Caco-2 (cell line): ENCODE measurements around the gene SPATA18. TPM values are rescaled to one million over a fixed set of nuclear protein-coding genes. Genes with fewer than 3 reads are reported as not detected.

Experiments used
- BruUV-seq: library from RNA; stranded (reverse); fragments of 400-500 nt; replicated peaks from 2 replicates; lab custom pipeline; 2021; lab: Mats Ljungman, UMichigan
- CTCF ChIA-PET: fragments of 300-600 bp; sonication (Branson Sonifier 250); formaldehyde crosslinking; loops from one replicate; lab custom pipeline; 2022; ENCODE audit warnings: antibody characterized with exemption; lab: Charles Lee
- POLR2A ChIA-PET: fragments of 300-600 bp; sonication (Branson Sonifier 250); formaldehyde crosslinking; loops from one replicate; lab custom pipeline; 2022; ENCODE audit warnings: antibody characterized with exemption; lab: Charles Lee
- DNase-seq, 2 experiments: peaks; one replicate each; pipeline versions ENCODE4 v3.0.0 to v3.0.0-alpha.2; 2020 to 2022
- H3K27me3 ChIP-seq: replicated peaks from 2 replicates; pipeline ENCODE4 v1.6.0; 2011; ENCODE audit warnings: low read length; ENCODE audit not compliant: control insufficient read depth, insufficient read depth
- H3K36me3 ChIP-seq: 2 replicates; pipeline ENCODE4 v1.5.1; 2011; ENCODE audit warnings: low read length; ENCODE audit not compliant: control insufficient read depth, insufficient read depth
- H3K4me1 ChIP-seq: fragments of 250-450 bp; sonication (Bioruptor Pico); 2 replicates; pipeline ENCODE4 v1.5.1; 2020; ENCODE audit warnings: mild to moderate bottlenecking
- H3K4me3 ChIP-seq: 2 replicates; pipeline ENCODE4 v1.5.1; 2011; ENCODE audit warnings: low read depth, mild to moderate bottlenecking, control low read depth, low read length
- H3K9me3 ChIP-seq: fragments of 250-450 bp; sonication (Bioruptor Pico); 2 replicates; pipeline ENCODE4 v1.5.1; 2020; ENCODE audit warnings: mild to moderate bottlenecking, moderate library complexity
- H3K27ac Mint-ChIP-seq: one replicate; pipeline ENCODE4 v1.8.0; 2022; ENCODE audit warnings: mixed read lengths; ENCODE audit not compliant: unreplicated experiment
- H3K27me3 Mint-ChIP-seq: one replicate; pipeline ENCODE4 v1.8.0; 2022; ENCODE audit warnings: mixed read lengths; ENCODE audit not compliant: insufficient read depth, unreplicated experiment
- H3K36me3 Mint-ChIP-seq: one replicate; pipeline ENCODE4 v1.8.0; 2022; ENCODE audit warnings: mild to moderate bottlenecking, mixed read lengths; ENCODE audit not compliant: insufficient read depth, unreplicated experiment
- H3K4me1 Mint-ChIP-seq: one replicate; pipeline ENCODE4 v1.8.0; 2022; ENCODE audit warnings: low read depth, mixed read lengths; ENCODE audit not compliant: unreplicated experiment
- H3K4me3 Mint-ChIP-seq: one replicate; pipeline ENCODE4 v1.8.0; 2022; ENCODE audit warnings: mild to moderate bottlenecking, moderate library complexity, mixed read lengths; ENCODE audit not compliant: unreplicated experiment
- H3K9me3 Mint-ChIP-seq: one replicate; pipeline ENCODE4 v1.8.0; 2022; ENCODE audit warnings: mixed read lengths; ENCODE audit not compliant: unreplicated experiment
- intact Hi-C: fragments of 100-400 bp; cut with micrococcal nuclease; formaldehyde crosslinking; loops from one replicate; pipeline ENCODE4 v1.10.0; 2022; ENCODE audit not compliant: unreplicated experiment
- total RNA-seq: library from RNA; stranded (reverse); gene quantifications from 2 replicates; pipeline ENCODE4 v1.2.3, GENCODE V29; 2022
- TF ChIP-seq, protein P1 (sequence below), 2 experiments: fragments of 200-600 bp in 1 of 2; IDR thresholded peaks; 1 replicate in 1 of 2; 2 replicates in 1 of 2; pipeline versions ENCODE4 v1.5.1 to v1.8.0; 2011 to 2022; ENCODE audit warnings: antibody characterized with exemption in 1 of 2, control low read depth in 1 of 2, inconsistent platforms in 1 of 2, low read depth in 1 of 2, low read length in 1 of 2, mild to moderate bottlenecking in 1 of 2, moderate library complexity in 1 of 2; ENCODE audit not compliant: insufficient read depth in 1 of 2, severe bottlenecking in 1 of 2, unreplicated experiment in 1 of 2

Gene SPATA18
- total RNA-seq, 1 experiment from 2014 or later: not detected

DNA sequence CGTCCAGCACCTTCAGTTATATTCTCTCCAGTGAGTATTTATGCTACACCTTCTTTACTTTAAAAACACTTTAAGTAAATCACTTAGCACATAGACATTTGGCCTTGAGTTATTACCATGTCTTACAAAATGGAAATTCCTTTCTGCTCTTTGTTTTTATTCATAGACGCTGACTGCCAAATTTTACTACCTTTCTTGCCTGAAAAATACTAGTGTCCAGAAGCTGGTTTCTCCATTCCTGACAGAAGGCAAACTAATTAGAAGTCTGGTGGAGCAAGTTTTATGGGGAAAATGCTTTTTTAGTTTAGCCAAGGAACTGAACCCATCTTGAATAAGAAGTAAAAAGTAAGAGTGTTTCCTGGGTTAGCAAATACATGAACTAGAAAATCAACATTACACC, 65.5 kb downstream of the SPATA18 start:
- peaks cover 10% of the 10 kb centered on the region for H3K27me3 Mint-ChIP-seq
- CTCF ChIA-PET: no interaction called here

DNA sequence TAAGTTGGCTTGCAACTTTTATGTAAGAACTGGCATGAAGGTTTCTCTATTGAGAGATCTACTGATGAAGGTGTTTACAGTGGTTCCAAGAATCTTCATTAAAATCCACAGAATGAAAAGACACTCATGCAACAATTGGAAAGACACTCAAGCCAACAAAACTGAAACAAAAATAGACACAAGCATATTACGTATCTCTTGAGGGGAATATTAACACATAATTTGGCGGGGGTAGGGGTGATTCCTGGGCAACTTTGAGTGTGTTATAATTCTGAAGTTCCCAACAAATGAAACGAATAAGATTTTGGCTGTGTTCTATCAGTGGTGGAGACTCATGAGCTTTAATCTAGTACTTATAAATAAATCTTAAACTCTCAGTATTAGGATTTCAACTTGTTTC, 75.1 kb downstream of the SPATA18 start:
- Histone ChIP-seq H3K27me3 (no peaks in the 10 kb centered on the region), H3K4me3 (no peak overlapping the region), H3K36me3 (no peaks in the 10 kb centered on the region), H3K4me1 (no peaks in the 10 kb centered on the region), H3K9me3 (no peaks in the 10 kb centered on the region)
- intact Hi-C loops: no loop called here
- Mint-ChIP-seq H3K27ac (no peak overlapping the region), H3K27me3 (peaks cover 7% of the 10 kb centered on the region), H3K36me3 (no peaks in the 10 kb centered on the region), H3K4me1 (no peaks in the 10 kb centered on the region), H3K9me3 (no peaks in the 10 kb centered on the region), H3K4me3 (no peak overlapping the region)
- ChIA-PET POLR2A (no interaction called here), CTCF (no interaction called here)
- TF ChIP-seq, protein P1, sequence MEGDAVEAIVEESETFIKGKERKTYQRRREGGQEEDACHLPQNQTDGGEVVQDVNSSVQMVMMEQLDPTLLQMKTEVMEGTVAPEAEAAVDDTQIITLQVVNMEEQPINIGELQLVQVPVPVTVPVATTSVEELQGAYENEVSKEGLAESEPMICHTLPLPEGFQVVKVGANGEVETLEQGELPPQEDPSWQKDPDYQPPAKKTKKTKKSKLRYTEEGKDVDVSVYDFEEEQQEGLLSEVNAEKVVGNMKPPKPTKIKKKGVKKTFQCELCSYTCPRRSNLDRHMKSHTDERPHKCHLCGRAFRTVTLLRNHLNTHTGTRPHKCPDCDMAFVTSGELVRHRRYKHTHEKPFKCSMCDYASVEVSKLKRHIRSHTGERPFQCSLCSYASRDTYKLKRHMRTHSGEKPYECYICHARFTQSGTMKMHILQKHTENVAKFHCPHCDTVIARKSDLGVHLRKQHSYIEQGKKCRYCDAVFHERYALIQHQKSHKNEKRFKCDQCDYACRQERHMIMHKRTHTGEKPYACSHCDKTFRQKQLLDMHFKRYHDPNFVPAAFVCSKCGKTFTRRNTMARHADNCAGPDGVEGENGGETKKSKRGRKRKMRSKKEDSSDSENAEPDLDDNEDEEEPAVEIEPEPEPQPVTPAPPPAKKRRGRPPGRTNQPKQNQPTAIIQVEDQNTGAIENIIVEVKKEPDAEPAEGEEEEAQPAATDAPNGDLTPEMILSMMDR (IDR thresholded peaks at IDR 0.05; ENCODE audit: insufficient read depth in 1 of 2, low read depth in 1 of 2, low read length in 1 of 2, severe bottlenecking in 1 of 2, unreplicated experiment in 1 of 2): no peak
- DNase-seq: no peak
- no TSS peak for BruUV-seq

More for the DNA sequence above, 65.5 kb downstream of the SPATA18 start:
- intact Hi-C loops: no loop called here
- TF ChIP-seq, protein P1 (IDR thresholded peaks at IDR 0.05; ENCODE audit: insufficient read depth in 1 of 2, low read depth in 1 of 2, low read length in 1 of 2, severe bottlenecking in 1 of 2, unreplicated experiment in 1 of 2): no peak
- POLR2A ChIA-PET: no interaction called here
- Mint-ChIP-seq H3K9me3 (no peaks in the 10 kb centered on the region), H3K36me3 (no peaks in the 10 kb centered on the region), H3K4me1 (no peaks in the 10 kb centered on the region), H3K27ac (no peak overlapping the region), H3K4me3 (no peak overlapping the region)
- H3K4me3 ChIP-seq: no peak overlapping the region
- DNase-seq: no peak
- no peaks in the 10 kb centered on the region for H3K27me3 ChIP-seq
- H3K4me1 ChIP-seq: no peaks in the 10 kb centered on the region
- no peaks in the 10 kb centered on the region for H3K36me3 ChIP-seq
- H3K9me3 ChIP-seq: no peaks in the 10 kb centered on the region
- BruUV-seq: no TSS peak

DNA sequence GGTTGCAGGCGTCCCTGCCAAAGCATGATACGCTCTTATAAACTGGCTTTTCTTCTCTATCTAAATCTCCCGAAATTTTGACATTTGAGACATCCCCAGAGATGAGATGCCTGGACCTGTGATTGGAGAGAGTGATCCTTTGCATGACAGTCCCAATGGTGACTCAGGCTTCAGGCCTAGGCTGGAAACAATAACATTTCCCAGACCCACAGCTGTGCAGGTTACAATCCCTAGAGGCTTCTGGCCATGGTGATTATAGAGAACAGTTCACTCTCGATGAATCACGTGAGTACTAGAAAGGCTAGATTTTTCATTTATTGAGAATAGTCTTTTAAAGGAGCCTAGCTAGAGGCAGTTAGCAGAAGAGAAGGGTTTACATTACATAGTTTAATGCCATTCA, 75.9 kb downstream of the SPATA18 start:
- ChIA-PET CTCF (no interaction called here), POLR2A (no interaction called here)
- no peak for DNase-seq
- Histone ChIP-seq H3K4me1 (no peaks in the 10 kb centered on the region), H3K27me3 (no peaks in the 10 kb centered on the region), H3K36me3 (no peaks in the 10 kb centered on the region), H3K9me3 (no peaks in the 10 kb centered on the region), H3K4me3 (no peak overlapping the region)
- no TSS peak for BruUV-seq
- TF ChIP-seq, protein P1 (IDR thresholded peaks at IDR 0.05; ENCODE audit: insufficient read depth in 1 of 2, low read depth in 1 of 2, low read length in 1 of 2, severe bottlenecking in 1 of 2, unreplicated experiment in 1 of 2): no peak
- no peaks in the 10 kb centered on the region for H3K4me1 Mint-ChIP-seq
- no peaks in the 10 kb centered on the region for H3K9me3 Mint-ChIP-seq
- intact Hi-C loops: no loop called here
- H3K27ac Mint-ChIP-seq: no peak overlapping the region
- no peaks in the 10 kb centered on the region for H3K36me3 Mint-ChIP-seq
- peaks cover 4% of the 10 kb centered on the region for H3K27me3 Mint-ChIP-seq
- H3K4me3 Mint-ChIP-seq: no peak overlapping the region
